Heart right ventricle (tissue), 16 donors: Measurements from ENCODE around the gene RMDN2. TPM values are rescaled to one million over a fixed set of nuclear protein-coding genes. Genes with fewer than 3 reads are reported as not detected.

Experiments
- ATAC-seq, 8 donors: fragments of 200-7000 bp; cut with Tn5 transposase; one replicate each; pipeline ENCODE4 v1.9.1; 2020; ENCODE audit warnings: mild to moderate bottlenecking in 8 of 8, moderate library complexity in 8 of 8, moderate number of reproducible peaks in 1 of 8
- DNase-seq, 2 donors: peaks; one replicate each; pipeline ENCODE4 v3.0.0-alpha.2; 2020
- H3K27ac ChIP-seq, 10 donors: fragments of 200-600 bp; sonication (generic) in 2 of 10; one replicate each; pipeline versions ENCODE4 v1.5.0 to v1.8.0; 2020 to 2022; ENCODE audit warnings: mild to moderate bottlenecking in 3 of 10
- H3K27me3 ChIP-seq, 7 donors: fragments of 200-600 bp; one replicate each; pipeline ENCODE4 v1.8.0; 2021 to 2022; ENCODE audit warnings: mild to moderate bottlenecking in 2 of 7
- H3K36me3 ChIP-seq, 9 donors: fragments of 200-600 bp; sonication (generic) in 1 of 9; one replicate each; pipeline versions ENCODE4 v1.5.0 to v1.8.0; 2020 to 2022; ENCODE audit warnings: mild to moderate bottlenecking in 2 of 9
- H3K4me1 ChIP-seq, 9 donors: fragments of 200-600 bp; sonication (generic) in 1 of 9; one replicate each; pipeline versions ENCODE4 v1.5.0 to v1.8.0; 2020 to 2022; ENCODE audit warnings: mild to moderate bottlenecking in 4 of 9
- H3K4me3 ChIP-seq, 10 donors: fragments of 200-600 bp; sonication (generic) in 2 of 10; one replicate each; pipeline versions ENCODE4 v1.5.0 to v1.8.0; 2020 to 2022; ENCODE audit warnings: mild to moderate bottlenecking in 7 of 10, moderate library complexity in 2 of 10
- H3K9me3 ChIP-seq, 11 donors: fragments of 200-600 bp in 10 of 11; sonication (generic) in 2 of 11; one replicate each; pipeline versions ENCODE4 v1.5.0 to v1.8.0; 2013 to 2022; ENCODE audit warnings: mild to moderate bottlenecking in 2 of 11, control low read depth in 1 of 11, moderate library complexity in 1 of 11
- CTCF ChIP-seq, 9 donors: fragments of 200-600 bp; sonication (generic) in 2 of 9; IDR thresholded peaks; one replicate each; pipeline versions ENCODE4 v1.5.0 to v1.8.0; 2021 to 2022; ENCODE audit warnings: antibody characterized with exemption in 9 of 9, mild to moderate bottlenecking in 5 of 9, moderate library complexity in 1 of 9
- WGBS, 2 donors: extraction: QIAGEN DNeasy Blood & Tissue Kit; methylation state at CpG; one replicate each; pipeline ENCODE4 v1.1.7; 2013; ENCODE audit warnings: inconsistent platforms in 1 of 2; 5-methylcytosine and 5-hydroxymethylcytosine counted together
- intact Hi-C, 10 donors: fragments of 100-400 bp; cut with DNase I; formaldehyde crosslinking; loops; one replicate each; pipeline versions ENCODE4 v1.11.1 to v1.14.2; 2022
- polyA plus RNA-seq, 2 donors: library from polyadenylated mRNA; stranded (reverse); fragments of 200-250 nt; gene quantifications; one replicate each; pipeline ENCODE4 v1.2.3, GENCODE V29; 2013
- total RNA-seq, 10 donors: library from RNA; stranded (reverse); fragmentation: NEBNext Ultra II Directional in 3 of 10; extraction: Animal tissue kit (Norgen Biotek cat#: 25700) in 3 of 10; gene quantifications; one replicate each; pipeline versions ENCODE4 v1.2.1 to v1.2.4, GENCODE V29; 2021 to 2023
- donor health status: Arrhythmogenic right ventricular cardiomyopathy.
- donor health status: ischemic (EF 13 %, LVEDD 7.1; RV severe dilation, severe dysfunction).
- donor health status: healthy with polysubstance abuse.
- donor health status: DM: no; HTN: yes; CAD: no.
- donor health status: DM: no; HTN: no; CAD: no.
- donor health status: ischemic (EF 25% LVEDD 6.9; RV normal size, moderate dysfunction).
- donor health status: ischemic (EF 25% LVEDD 5.7; RV mildly dilated, moderate dysfunction).
- donor health status: healthy.
- donor health status: DM: yes; HTN: yes; CAD: no.
- donor health status: Ischemic cardiomyopathy.
- donor health status: ischemic (EF 35%, LVEDD 5.7; RV mildly dilated, moderate dysfunction).
- donor health status: nonischemic (EF 11% LVEDD 7.7; RV severe dilation, severe dysfunction).
- donor health status: DM: yes; HTN: yes; CAD: no.
- donor health status: PGD.
- donor health status: ischemic (EF 29% LVEDD 5.4; RV normal size, mild dysfunction).
- donor health status: nonischemic (EF 23%, LVEDD 6.1; RV moderate dilation, normal function).

RMDN2 gene
- total and polyA plus RNA-seq, 12 donors, result 2.5 to 8.5 (median 4.9) TPM

GRCh38 chr2:37976411-37976810 is 51.3 kb downstream of the RMDN2 start:
- Histone ChIP-seq H3K4me1 (no peaks in the 10 kb centered on the region), H3K27ac (no peak overlapping the region), H3K4me3 (no peak overlapping the region), H3K36me3 (no peaks in the 10 kb centered on the region), H3K27me3 (no peaks in the 10 kb centered on the region), H3K9me3 (no peaks in the 10 kb centered on the region)
- TF ChIP-seq CTCF (IDR thresholded peaks at IDR 0.05), result no peak
- intact Hi-C loops, result no loop called here
- ATAC-seq (no peak), DNase-seq (no peak)
- WGBS, 2 donors, result 76 to 77% methylated on average over 1 of the region's 1 CpG

GRCh38 chr2:37982147-37982582 is 57.1 kb downstream of the RMDN2 start:
- intact Hi-C loops, result loop anchor here (1.0 to 10.0 kb wide), 11 partner anchors 93 to 295 kb away; partner anchors contain the start of gene CYP1B1 (in 4 of the 10)
- TF ChIP-seq CTCF (IDR thresholded peaks at IDR 0.05), result peak; percentile 82 to 94 (median 87)
- H3K9me3 ChIP-seq, result no peaks in the 10 kb centered on the region
- H3K27ac ChIP-seq, result no peak overlapping the region
- H3K4me1 ChIP-seq, result peaks cover 0 to 14% (median 0%) of the 10 kb centered on the region in 9 donors
- H3K36me3 ChIP-seq, result no peaks in the 10 kb centered on the region
- DNase-seq (peak; percentile 51 to 80), ATAC-seq (peak in 5 of 8 donors; percentile 23 to 62 (median 53))
- no peaks in the 10 kb centered on the region for H3K27me3 ChIP-seq
- peak overlapping the region in 8 of 10 donors; percentile 4 to 45 (median 34) for H3K4me3 ChIP-seq
- WGBS, 2 donors, result 6% methylated on average over 3 of the region's 3 CpGs

- peaks cover 0 to 14% (median 0%) of the 10 kb centered on the region in 9 donors for H3K4me1 ChIP-seq
- 66 to 74% methylated on average over 6 of the region's 6 CpGs for WGBS, 2 donors
- DNase-seq (no peak), ATAC-seq (no peak)
- H3K4me3 ChIP-seq, result no peak overlapping the region
- no peak for TF ChIP-seq CTCF (IDR thresholded peaks at IDR 0.05)
- H3K9me3 ChIP-seq, result no peaks in the 10 kb centered on the region
- H3K27me3 ChIP-seq, result no peaks in the 10 kb centered on the region
- H3K27ac ChIP-seq, result no peak overlapping the region
- H3K36me3 ChIP-seq, result no peaks in the 10 kb centered on the region
- intact Hi-C loops, result loop anchor here (1.0 to 10.0 kb wide), 11 partner anchors 92 to 294 kb away; partner anchors contain the start of gene CYP1B1 (in 4 of the 10)
These were observed 57.8 kb downstream of the RMDN2 start for GRCh38 chr2:37982847-37983246.

GRCh38 chr2:37983719-37984118 is 58.6 kb downstream of the RMDN2 start:
- Histone ChIP-seq H3K36me3 (no peaks in the 10 kb centered on the region), H3K27ac (no peak overlapping the region), H3K9me3 (no peaks in the 10 kb centered on the region), H3K4me1 (peaks cover 0 to 14% (median 0%) of the 10 kb centered on the region in 9 donors), H3K4me3 (no peak overlapping the region), H3K27me3 (no peaks in the 10 kb centered on the region)
- ATAC-seq (no peak), DNase-seq (no peak)
- intact Hi-C loops, result loop anchor here (1.0 to 10.0 kb wide), 10 partner anchors 91 to 294 kb away; partner anchors contain the start of gene CYP1B1 (in 3 of the 10)
- 85 to 93% methylated on average over 1 of the region's 1 CpG for WGBS, 2 donors
- no peak for TF ChIP-seq CTCF (IDR thresholded peaks at IDR 0.05)
